Measurements from ENCODE around the gene KHNYN. TPM values are rescaled to one million over a fixed set of nuclear protein-coding genes. Genes with fewer than 3 reads are reported as not detected.
A peak's percentile ranks its signal among the peaks of the same experiment; 100 is the strongest.

Gene KHNYN
- total RNA-seq, 4 donors from 2014 or later = 80.9 to 129 (median 113) TPM

DNA sequence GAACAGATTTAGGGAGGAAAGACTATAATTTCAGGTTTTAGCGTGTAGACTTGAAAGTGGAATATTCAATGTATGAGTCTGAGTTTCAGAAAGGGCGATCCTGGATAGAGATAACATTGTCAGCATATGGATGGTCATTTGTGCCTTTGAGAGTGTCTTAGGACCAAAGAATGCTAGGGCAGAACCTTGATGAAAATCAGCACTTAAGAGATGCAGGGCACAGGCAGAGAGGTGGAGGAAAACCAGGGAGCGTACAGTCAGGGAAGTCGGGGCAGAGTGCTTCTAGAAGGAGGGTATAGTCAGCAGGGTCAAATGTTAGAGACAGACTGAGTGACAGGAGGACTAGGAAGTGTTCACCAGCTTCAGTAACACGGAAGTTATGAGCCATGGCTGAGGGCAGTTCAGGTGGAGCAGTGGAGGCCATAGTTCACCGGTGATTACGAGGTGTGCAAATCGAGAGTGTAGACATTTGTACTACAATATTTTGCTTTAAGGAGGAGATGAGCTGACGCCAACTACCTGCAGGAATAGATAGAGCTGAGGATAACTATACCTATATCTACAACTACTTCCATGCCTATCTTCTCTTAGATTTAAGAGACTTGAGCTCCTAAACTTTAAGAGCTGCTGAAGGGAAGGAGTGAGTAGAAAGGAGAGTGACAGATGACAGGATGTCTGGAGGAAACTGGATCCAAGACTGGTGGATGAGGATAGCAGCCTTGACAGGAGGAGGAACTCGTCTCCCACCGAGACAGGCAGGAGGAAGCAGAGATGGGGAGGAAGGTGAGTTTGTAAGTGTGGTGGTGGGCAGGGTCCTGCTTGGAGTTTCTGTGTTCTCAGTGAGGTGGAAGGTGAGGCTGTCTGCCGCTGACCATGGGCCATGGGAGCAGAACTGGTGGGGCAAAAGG lies 6.8 kb upstream of the KHNYN start:
- Histone ChIP-seq H3K9me3 (no peaks in the 10 kb centered on the region), H3K27ac (peak overlapping the region in 3 of 4 donors; percentile 41 to 99 (median 78)), H3K27me3 (no peaks in the 10 kb centered on the region), H3K4me1 (peaks cover 0 to 41% (median 1%) of the 10 kb centered on the region in 4 donors), H3K36me3 (no peaks in the 10 kb centered on the region), H3K4me3 (peak overlapping the region in 3 of 4 donors; percentile 0 to 53 (median 41))
- TF ChIP-seq, protein P1, sequence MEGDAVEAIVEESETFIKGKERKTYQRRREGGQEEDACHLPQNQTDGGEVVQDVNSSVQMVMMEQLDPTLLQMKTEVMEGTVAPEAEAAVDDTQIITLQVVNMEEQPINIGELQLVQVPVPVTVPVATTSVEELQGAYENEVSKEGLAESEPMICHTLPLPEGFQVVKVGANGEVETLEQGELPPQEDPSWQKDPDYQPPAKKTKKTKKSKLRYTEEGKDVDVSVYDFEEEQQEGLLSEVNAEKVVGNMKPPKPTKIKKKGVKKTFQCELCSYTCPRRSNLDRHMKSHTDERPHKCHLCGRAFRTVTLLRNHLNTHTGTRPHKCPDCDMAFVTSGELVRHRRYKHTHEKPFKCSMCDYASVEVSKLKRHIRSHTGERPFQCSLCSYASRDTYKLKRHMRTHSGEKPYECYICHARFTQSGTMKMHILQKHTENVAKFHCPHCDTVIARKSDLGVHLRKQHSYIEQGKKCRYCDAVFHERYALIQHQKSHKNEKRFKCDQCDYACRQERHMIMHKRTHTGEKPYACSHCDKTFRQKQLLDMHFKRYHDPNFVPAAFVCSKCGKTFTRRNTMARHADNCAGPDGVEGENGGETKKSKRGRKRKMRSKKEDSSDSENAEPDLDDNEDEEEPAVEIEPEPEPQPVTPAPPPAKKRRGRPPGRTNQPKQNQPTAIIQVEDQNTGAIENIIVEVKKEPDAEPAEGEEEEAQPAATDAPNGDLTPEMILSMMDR (IDR thresholded peaks at IDR 0.05) = no peak
- peak; percentile 49 to 71 for TF ChIP-seq POLR2A (IDR thresholded peaks at IDR 0.05)
- DNase-seq = peak in 2 of 3 donors; percentile 74 to 81

DNA sequence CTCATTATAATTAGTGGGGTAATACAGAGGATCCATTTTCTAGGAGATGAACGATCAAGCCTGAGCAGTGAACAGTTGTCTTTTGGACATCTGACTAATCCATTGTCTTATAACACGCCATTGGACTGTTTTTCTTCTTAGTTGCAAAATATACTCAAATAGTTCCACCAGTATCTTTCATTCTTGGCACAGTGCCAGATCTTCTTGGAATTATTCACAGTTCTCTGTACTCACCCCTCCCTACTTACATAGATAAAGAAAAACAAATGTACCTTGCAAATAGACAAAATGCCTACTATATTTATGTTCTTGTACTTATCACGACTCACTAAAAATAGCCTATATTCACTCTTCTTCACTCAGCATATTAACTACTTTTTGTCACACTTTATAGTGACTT lies 4.0 kb upstream of the KHNYN start:
- TF ChIP-seq POLR2A (IDR thresholded peaks at IDR 0.05) = no peak
- TF ChIP-seq, protein P1 (IDR thresholded peaks at IDR 0.05) = no peak
- Histone ChIP-seq H3K4me1 (peaks cover 0 to 49% (median 8%) of the 10 kb centered on the region in 4 donors), H3K27ac (peak overlapping the region in 2 of 4 donors; percentile 78 to 99), H3K9me3 (no peaks in the 10 kb centered on the region), H3K27me3 (no peaks in the 10 kb centered on the region), H3K4me3 (peak overlapping the region in 2 of 4 donors; percentile 41 to 53), H3K36me3 (no peaks in the 10 kb centered on the region)
- no peak for DNase-seq

DNA sequence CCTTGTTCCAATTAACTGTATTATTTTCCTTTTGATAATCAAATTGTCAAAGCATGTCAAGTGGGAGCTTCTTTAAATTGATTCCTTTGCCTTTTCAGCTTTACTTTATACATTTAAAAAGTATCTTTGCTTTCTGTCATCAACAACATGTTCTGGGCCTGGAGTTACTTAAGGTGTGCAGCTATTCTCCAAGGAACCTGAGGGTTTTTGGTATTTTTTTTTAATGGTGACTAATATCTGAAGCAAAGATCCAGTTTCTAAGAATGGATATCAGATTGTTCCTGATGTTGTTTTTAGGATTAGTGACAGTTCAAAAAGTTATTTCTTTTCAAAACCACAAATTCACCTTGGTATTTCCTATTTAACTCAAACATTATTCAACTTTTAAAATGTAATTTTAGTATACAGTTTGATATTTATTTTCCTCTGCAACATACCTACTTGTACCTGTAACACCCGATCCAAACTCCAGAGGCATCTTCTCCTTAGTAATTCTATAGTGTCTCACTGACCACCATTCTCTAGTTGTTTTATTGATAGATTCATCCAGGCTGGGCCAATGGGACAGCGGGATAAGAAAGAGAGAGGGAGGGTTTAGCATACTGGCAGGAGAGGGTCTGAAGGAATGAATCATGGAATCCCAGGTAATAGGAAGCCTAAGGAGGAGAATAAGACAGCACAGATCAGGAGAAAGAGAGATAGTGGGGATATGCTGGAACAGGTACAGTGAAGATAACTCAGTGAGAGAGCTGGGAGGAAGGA lies 3.4 kb upstream of the KHNYN start:
- Histone ChIP-seq H3K4me3 (peak overlapping the region in 2 of 4 donors; percentile 41 to 53), H3K27ac (peak overlapping the region in 3 of 4 donors; percentile 49 to 99 (median 78)), H3K27me3 (no peaks in the 10 kb centered on the region), H3K9me3 (no peaks in the 10 kb centered on the region), H3K36me3 (no peaks in the 10 kb centered on the region), H3K4me1 (peaks cover 6 to 55% (median 9%) of the 10 kb centered on the region in 4 donors)
- TF ChIP-seq POLR2A (IDR thresholded peaks at IDR 0.05) = peak in 1 of 2 donors; percentile 21
- TF ChIP-seq, protein P1 (IDR thresholded peaks at IDR 0.05) = no peak
- no peak for DNase-seq

GRCh38 chr14:24426912-24427536 lies 2.7 kb upstream of the KHNYN start:
- Histone ChIP-seq H3K27ac (peak overlapping the region in 3 of 4 donors; percentile 52 to 99 (median 78)), H3K27me3 (no peaks in the 10 kb centered on the region), H3K4me3 (peak overlapping the region in 2 of 4 donors; percentile 33 to 41), H3K36me3 (peaks cover 0 to 1% (median 0%) of the 10 kb centered on the region in 3 donors), H3K9me3 (no peaks in the 10 kb centered on the region), H3K4me1 (peaks cover 8 to 62% (median 13%) of the 10 kb centered on the region in 4 donors)
- TF ChIP-seq, protein P1 (IDR thresholded peaks at IDR 0.05) = peak in 2 of 6 experiments; percentile 0 to 18
- peak in 1 of 2 donors; percentile 50 for TF ChIP-seq POLR2A (IDR thresholded peaks at IDR 0.05)
- peak in 2 of 3 donors; percentile 72 to 73 for DNase-seq
